ENCODE data around the gene PPP1R12A.

Gene PPP1R12A

DNA sequence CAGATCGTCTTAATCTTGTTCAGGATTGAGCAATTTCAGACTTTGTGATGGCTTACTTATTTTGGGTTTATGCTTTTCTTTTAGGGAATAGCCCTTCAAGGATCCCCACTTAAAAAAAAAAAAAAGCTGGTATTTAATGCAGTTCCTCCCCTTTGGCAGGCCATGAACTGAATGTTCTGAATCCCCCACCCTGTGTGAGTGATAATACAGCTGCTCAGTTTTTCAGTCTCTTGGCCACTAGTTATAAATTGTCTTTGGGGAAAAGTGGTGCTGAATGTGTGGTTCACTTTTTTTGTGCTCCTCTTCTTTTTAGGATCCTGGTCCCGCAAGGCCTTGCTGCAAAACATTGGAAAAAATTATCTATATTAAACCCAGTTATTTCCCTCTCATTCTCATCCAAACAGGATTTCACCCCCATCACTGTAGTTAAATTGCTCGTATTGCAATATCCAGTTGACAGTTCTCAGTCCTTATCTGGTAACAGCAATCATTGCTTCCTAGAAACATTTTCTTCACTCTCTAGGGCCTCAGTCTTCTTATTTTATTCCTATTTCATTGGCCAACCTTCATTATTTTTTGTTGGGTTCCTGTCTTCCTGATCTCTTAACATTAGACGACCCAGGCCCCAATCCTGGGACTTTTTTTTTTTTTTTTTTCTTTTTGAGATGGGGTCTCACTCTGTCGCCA lies 171.0 kb downstream of the PPP1R12A start:
- no peak for DNase-seq

DNA sequence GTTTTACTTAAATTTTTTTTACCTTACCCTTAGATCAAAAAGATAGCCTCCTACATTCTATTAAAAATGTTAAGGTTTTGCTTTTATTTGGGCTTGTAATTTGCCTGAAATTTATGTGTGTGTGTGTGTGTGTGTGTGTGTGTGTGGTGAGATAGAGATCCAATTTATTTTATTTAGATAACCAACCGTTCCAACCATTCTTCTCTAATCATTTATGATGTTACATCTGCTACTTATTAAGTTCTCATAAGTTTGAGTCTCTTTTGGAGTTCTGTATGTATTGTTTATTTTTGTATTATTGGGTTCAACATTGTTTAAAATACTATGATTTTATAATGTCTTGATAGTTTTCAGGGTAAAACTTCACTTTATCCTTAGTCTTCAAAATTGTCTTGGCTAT lies 173.6 kb downstream of the PPP1R12A start:
- no peak for DNase-seq

DNA sequence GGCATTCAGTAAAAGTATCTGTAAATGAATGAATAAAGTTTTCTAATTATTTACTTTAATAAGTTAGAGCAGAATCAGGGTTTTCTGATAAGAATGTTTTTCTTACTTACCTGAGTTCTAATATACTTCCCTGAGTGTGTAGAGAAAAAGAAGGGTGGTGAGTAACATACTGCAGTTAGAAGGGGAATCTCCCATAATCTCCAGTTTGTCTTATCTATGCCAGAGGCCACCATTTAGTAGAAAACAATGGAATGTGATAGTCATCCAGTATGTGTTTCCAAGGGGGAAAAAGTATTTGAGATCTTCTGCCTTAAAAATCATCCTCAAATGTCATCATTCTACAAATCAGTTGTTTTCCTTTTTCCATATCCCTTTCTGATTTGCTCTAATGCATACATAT lies 187.6 kb downstream of the PPP1R12A start:
- DNase-seq = no peak

DNA sequence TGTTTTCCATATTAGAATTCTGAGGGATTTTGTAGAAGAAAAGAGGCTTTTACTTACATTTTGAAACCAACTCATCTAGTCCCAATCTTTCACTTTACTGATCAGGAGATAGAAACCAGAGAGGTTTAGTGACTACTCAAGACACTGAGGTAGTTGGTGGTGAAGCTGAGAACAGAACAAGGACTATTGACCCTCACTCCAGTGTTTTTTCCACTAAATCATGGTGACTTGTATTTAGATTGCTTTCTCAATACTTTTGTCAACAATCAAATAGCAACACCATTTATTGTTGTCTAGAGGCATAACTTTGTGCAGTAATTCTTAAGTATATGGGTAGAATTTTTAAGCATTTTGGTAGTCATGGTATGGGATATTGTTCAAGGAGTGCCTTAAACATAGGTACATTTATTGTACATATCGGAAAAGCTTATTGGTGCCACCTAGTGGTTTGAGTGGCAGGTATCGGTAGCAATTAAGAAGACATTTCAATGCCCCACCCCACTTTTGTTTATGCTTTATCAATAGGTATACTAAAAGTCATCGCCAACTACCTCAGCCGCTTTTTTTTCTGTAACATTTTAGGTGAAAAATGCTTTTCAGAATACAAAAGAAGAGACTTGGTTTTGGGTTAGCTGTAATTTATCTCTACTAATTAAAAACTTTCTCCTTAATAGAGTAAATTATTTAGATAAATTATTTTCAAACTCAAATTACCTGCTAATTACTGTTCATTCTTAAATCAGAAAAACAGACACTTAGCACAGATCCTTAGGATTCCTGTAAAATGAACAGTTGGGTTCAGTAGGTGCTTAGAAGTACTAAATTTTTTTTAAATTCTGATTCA lies 196.8 kb downstream of the PPP1R12A start:
- DNase-seq = peak; percentile 91

GRCh38 chr12:79732638-79733037 lies 202.3 kb downstream of the PPP1R12A start:
- no peak for DNase-seq

GRCh38 chr12:79725987-79726386 lies 208.9 kb downstream of the PPP1R12A start:
- no peak for DNase-seq
